ENCODE results near the gene SLC25A21. TPM values are rescaled to one million over a fixed set of nuclear protein-coding genes. Genes with fewer than 3 reads are reported as not detected.

SLC25A21 gene
- total RNA-seq, 2 experiments from 2014 or later, result not detected

DNA sequence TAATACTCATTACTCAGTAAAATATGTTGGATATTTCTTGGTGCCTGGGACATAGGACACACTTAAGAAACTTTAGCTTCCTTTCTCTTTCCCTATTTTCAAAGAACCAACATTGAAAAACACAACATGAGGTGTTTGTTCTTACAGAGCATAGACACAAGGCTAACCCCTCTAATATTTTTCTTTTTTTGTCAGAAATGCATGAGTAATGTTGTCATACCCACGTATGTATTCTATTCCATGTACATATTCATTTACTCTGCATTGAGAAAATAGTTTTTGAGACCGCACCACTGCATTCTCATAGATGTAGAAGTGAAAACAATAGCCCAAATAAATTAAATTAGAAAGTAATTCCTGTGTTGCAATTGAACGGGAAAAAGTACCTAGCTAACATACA, 497.7 kb downstream of the SLC25A21 start:
- Mint-ChIP-seq H3K9me3 (no peaks in the 10 kb centered on the region), H3K27me3 (peaks cover 11% of the 10 kb centered on the region), H3K4me3 (no peak overlapping the region), H3K27ac (no peak overlapping the region), H3K4me1 (ENCODE audit: low read depth) (no peaks in the 10 kb centered on the region), H3K36me3 (ENCODE audit: low read depth) (no peaks in the 10 kb centered on the region)
- POLR2A ChIA-PET, result no interaction called here
- DNase-seq (no peak), ATAC-seq (no peak)
- TF ChIP-seq, protein P1, sequence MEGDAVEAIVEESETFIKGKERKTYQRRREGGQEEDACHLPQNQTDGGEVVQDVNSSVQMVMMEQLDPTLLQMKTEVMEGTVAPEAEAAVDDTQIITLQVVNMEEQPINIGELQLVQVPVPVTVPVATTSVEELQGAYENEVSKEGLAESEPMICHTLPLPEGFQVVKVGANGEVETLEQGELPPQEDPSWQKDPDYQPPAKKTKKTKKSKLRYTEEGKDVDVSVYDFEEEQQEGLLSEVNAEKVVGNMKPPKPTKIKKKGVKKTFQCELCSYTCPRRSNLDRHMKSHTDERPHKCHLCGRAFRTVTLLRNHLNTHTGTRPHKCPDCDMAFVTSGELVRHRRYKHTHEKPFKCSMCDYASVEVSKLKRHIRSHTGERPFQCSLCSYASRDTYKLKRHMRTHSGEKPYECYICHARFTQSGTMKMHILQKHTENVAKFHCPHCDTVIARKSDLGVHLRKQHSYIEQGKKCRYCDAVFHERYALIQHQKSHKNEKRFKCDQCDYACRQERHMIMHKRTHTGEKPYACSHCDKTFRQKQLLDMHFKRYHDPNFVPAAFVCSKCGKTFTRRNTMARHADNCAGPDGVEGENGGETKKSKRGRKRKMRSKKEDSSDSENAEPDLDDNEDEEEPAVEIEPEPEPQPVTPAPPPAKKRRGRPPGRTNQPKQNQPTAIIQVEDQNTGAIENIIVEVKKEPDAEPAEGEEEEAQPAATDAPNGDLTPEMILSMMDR (IDR thresholded peaks at IDR 0.05), result no peak
- intact Hi-C loops (cut with micrococcal nuclease), result no loop called here
- CTCF ChIA-PET, result no interaction called here

DNA sequence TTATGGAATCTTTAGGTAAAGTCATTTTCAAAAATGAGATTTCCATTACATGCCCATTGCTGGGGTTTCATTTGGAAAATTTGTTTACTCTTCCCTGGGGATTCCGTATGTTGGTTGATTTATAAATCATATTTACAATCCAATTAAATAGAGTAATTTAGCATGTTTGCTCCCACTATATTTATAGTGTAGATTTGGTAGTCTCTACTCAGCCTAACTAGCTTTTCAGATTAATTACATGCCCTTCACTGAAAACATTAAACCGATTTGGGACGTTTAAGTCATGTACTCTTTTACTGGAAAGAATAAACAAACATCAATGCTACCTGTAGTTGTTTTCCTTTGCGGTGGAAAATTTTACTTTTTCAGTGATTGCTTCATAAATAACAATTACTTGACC, 500.3 kb downstream of the SLC25A21 start:
- Mint-ChIP-seq H3K27ac (no peak overlapping the region), H3K27me3 (peaks cover 20% of the 10 kb centered on the region), H3K4me3 (no peak overlapping the region), H3K4me1 (ENCODE audit: low read depth) (no peaks in the 10 kb centered on the region), H3K36me3 (ENCODE audit: low read depth) (no peaks in the 10 kb centered on the region), H3K9me3 (no peaks in the 10 kb centered on the region)
- ChIA-PET CTCF (no interaction called here), POLR2A (no interaction called here)
- TF ChIP-seq, protein P1 (IDR thresholded peaks at IDR 0.05), result no peak
- DNase-seq, result no peak
- ATAC-seq, result no peak
- intact Hi-C loops (cut with micrococcal nuclease), result no loop called here

DNA sequence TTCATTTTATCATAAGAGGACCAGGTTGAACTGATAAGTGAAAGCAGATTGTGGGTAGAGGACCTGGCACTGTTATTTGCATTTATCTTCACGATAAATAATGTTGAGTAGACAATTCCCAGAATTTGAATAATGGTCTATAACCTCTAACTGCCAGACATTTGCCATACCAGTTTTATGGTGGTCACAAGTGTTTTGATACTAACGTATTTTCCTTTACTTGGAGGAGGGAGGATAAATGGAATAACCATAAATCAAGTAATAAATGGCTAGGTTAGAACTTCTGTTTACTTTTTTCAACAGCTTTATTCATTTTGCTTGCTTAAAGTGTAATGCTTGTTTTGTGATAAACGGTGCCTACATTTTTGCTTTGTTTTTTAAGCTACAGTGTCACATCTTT, 501.3 kb downstream of the SLC25A21 start:
- Mint-ChIP-seq H3K36me3 (ENCODE audit: low read depth) (no peaks in the 10 kb centered on the region), H3K9me3 (no peaks in the 10 kb centered on the region), H3K27me3 (peaks cover 21% of the 10 kb centered on the region), H3K27ac (no peak overlapping the region), H3K4me1 (ENCODE audit: low read depth) (no peaks in the 10 kb centered on the region), H3K4me3 (no peak overlapping the region)
- TF ChIP-seq, protein P1 (IDR thresholded peaks at IDR 0.05), result no peak
- no peak for DNase-seq
- intact Hi-C loops (cut with micrococcal nuclease), result no loop called here
- ChIA-PET CTCF (no interaction called here), POLR2A (no interaction called here)
- no peak for ATAC-seq

DNA sequence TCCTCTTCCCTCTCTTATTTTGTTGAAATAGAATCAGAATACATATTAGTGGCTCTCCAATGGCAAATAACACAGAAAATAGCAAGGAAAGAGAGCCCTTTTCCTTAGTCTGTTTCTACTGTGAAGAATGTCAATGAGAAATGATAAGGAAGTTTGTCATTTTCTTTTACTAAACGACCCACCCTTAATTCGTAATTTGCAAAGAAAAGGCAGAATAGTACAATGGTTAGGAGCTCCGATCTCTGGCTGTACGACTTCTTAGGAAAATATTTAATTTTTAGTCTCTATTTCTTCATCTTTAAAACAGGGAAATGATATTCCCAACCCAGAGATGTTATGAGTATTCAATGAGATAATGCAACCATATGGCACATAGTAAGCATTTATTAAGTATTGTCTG, 504.7 kb downstream of the SLC25A21 start:
- no peaks in the 10 kb centered on the region for H3K9me3 Mint-ChIP-seq
- H3K4me3 Mint-ChIP-seq, result no peak overlapping the region
- no peak overlapping the region for H3K27ac Mint-ChIP-seq
- intact Hi-C loops (cut with micrococcal nuclease), result loop anchor here (5.0 kb wide), 1 partner anchor 145 kb away; the partner anchor contains the start of gene NKX2-1
- H3K4me1 Mint-ChIP-seq (ENCODE audit: low read depth), result peaks cover 13% of the 10 kb centered on the region
- POLR2A ChIA-PET, result no interaction called here
- ATAC-seq (no peak), DNase-seq (no peak)
- CTCF ChIA-PET, result interaction anchor here (1.4 kb wide), 1 partner anchor 12 kb away, joined by 4 read pairs; no protein-coding TSS in a partner anchor
- TF ChIP-seq, protein P1 (IDR thresholded peaks at IDR 0.05), result no peak
- peaks cover 44% of the 10 kb centered on the region for H3K27me3 Mint-ChIP-seq
- no peaks in the 10 kb centered on the region for H3K36me3 Mint-ChIP-seq (ENCODE audit: low read depth)

DNA sequence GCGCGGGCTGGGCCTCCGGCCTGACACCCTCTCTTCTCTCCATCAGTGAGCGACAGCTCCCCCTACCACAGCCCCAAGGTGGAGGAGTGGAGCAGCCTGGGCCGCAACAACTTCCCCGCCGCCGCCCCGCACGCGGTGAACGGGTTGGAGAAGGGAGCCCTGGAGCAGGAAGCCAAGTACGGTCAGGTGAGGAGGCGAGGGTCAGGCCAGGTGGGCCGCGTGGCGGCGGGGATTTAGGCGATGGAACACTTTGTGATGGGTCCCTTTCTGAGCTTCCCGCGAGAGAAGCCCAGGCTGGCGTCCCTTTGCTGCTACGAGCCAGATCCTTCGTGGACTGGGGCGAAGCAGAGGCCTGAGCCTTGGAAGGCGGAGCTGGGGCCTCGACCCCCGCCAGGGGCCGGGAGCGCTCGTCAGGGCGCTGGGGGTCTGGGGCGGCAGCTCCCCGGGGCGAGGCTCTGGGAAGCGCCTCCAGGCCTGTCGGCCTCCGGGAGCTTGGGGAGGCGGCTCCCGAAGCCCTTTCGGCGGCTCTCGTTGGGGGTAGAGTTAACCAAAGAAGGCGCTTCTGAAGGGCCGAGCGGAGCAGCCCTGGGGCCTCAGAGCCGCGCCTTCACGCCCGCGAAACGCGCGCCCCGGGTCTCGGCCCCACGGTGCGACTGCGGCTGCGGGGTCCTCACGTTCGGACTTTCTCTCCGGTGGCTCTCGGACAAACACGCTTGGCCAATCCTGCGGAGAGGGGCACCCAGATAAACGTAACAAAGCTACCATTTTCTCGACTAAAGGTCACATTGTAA, 505.8 kb downstream of the SLC25A21 start:
- H3K27ac Mint-ChIP-seq, result no peak overlapping the region
- ChIA-PET CTCF (interaction anchor here (1.4 kb wide), 1 partner anchor 10 kb away, joined by 4 read pairs; no protein-coding TSS in a partner anchor), POLR2A (no interaction called here)
- TF ChIP-seq, protein P1 (IDR thresholded peaks at IDR 0.05), result no peak
- peaks cover 55% of the 10 kb centered on the region for H3K27me3 Mint-ChIP-seq
- no peaks in the 10 kb centered on the region for H3K36me3 Mint-ChIP-seq (ENCODE audit: low read depth)
- intact Hi-C loops (cut with micrococcal nuclease), result loop anchor here (5.0 kb wide), 1 partner anchor 144 kb away; the partner anchor contains the start of gene NKX2-1
- no peak for ATAC-seq
- no peak overlapping the region for H3K4me3 Mint-ChIP-seq
- H3K4me1 Mint-ChIP-seq (ENCODE audit: low read depth), result peaks cover 20% of the 10 kb centered on the region
- peaks cover 3% of the 10 kb centered on the region for H3K9me3 Mint-ChIP-seq
- no peak for DNase-seq

Measured in activated CD8-positive, alpha-beta T cell treated with anti-CD3 and anti-CD28 coated beads for 36 hours (primary cell).